Keratinocyte (primary cell): Measurements from ENCODE around the gene CATSPERZ.
A peak's percentile ranks its signal among the peaks of the same experiment; 100 is the strongest.

Source experiments
- EZH2 ChIP-seq: IDR thresholded peaks from one replicate; pipeline ENCODE4 v1.6.1; 2012; ENCODE audit warnings: inconsistent platforms, mild to moderate bottlenecking, low read length, moderate library complexity
- TF ChIP-seq, protein P1 (sequence below), 3 experiments: IDR thresholded peaks in 1 of 3; conservative IDR thresholded peaks in 1 of 3; optimal IDR thresholded peaks in 1 of 3; 2 replicates in 2 of 3; 3 replicates in 1 of 3; pipeline versions ENCODE3 to v1.5.1; 2011; ENCODE audit warnings: low read length in 3 of 3, mild to moderate bottlenecking in 3 of 3, moderate library complexity in 2 of 3, control low read depth in 1 of 3, inconsistent platforms in 1 of 3; ENCODE audit not compliant: insufficient read depth in 2 of 3; ENCODE audit errors: extremely low read depth in 1 of 3

DNA sequence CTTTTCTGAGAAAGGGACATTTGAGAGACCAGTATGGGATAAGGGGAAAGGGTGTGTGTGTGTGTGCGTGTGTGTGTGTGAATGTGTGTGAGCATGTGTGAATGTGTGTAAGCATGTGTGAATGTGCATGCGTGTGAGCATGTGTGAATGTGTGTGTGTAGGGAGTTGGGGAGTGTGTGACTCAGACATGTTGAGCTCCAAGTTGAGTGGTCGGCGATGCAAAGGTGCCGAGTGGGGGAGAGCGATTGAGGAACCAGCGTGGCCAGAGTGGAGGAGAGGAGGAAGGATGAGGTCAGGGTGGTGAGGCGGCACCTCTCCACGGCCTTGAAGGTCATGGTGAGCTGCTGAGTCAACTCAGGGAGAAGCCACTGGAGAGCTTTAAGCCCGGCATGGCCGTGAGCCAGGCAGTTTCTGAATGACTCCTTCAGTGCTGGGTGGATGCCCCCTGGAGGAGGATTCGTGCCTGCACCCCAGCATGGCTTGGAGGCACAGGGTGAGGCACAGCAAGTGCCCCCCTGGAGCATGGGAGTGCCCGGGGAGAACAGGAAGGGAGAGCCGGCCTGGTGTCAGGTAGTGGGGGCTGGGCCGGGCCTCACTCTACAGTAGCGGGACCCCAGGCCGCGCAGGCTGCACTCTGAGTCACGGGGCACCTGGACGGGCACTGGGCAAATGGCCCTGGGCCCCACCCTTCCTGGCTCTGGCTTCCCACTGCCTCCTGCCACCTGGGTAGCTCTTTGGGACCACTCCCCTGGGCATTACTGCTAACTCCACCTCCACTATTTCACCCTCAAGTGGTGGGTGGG is 31.6 kb downstream of the CATSPERZ start:
- TF ChIP-seq, protein P1, sequence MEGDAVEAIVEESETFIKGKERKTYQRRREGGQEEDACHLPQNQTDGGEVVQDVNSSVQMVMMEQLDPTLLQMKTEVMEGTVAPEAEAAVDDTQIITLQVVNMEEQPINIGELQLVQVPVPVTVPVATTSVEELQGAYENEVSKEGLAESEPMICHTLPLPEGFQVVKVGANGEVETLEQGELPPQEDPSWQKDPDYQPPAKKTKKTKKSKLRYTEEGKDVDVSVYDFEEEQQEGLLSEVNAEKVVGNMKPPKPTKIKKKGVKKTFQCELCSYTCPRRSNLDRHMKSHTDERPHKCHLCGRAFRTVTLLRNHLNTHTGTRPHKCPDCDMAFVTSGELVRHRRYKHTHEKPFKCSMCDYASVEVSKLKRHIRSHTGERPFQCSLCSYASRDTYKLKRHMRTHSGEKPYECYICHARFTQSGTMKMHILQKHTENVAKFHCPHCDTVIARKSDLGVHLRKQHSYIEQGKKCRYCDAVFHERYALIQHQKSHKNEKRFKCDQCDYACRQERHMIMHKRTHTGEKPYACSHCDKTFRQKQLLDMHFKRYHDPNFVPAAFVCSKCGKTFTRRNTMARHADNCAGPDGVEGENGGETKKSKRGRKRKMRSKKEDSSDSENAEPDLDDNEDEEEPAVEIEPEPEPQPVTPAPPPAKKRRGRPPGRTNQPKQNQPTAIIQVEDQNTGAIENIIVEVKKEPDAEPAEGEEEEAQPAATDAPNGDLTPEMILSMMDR (optimal IDR thresholded peaks at IDR 0.05 in 1 of 3, IDR thresholded peaks at IDR 0.05 in 1 of 3, conservative IDR thresholded peaks at IDR 0.05 in 1 of 3; ENCODE audit: extremely low read depth in 1 of 3, insufficient read depth in 2 of 3, low read length in 3 of 3): peak; percentile 82 to 91 (median 90)
- TF ChIP-seq EZH2: no peak
